HepG2 (cell line): ENCODE results near the gene AP3B1. TPM values are rescaled to one million over a fixed set of nuclear protein-coding genes. Genes with fewer than 3 reads are reported as not detected.

ENCODE experiments used
- ATAC-seq: fragments of 200-7000 bp; cut with Tn5 transposase; 3 replicates; pipeline ENCODE4 v1.9.1; 2020; ENCODE audit warnings: mild to moderate bottlenecking, moderate library complexity
- BruUV-seq: library from RNA; stranded (reverse); fragments of 400-500 nt; replicated peaks from 2 replicates; lab custom pipeline; 2021; lab: Mats Ljungman, UMichigan
- CTCF ChIA-PET: fragments of 300-600 bp; formaldehyde crosslinking; extraction: SDS; loops from one replicate; lab custom pipeline; 2021; ENCODE audit warnings: low total read pairs, inconsistent platforms, low intra/inter-chr PET ratio; lab: Yijun Ruan, JAX
- POLR2A ChIA-PET: fragments of 350-600 bp; sonication (Branson Sonifier 250); formaldehyde crosslinking; loops from one replicate; lab custom pipeline; 2020; ENCODE audit warnings: antibody characterized with exemption, inconsistent platforms; lab: Yijun Ruan, JAX
- DNase-seq: peaks from one replicate; pipeline ENCODE4 v3.0.0-alpha.2; 2015; ENCODE audit warnings: low spot score
- FAIRE-seq: peaks from 3 replicates; lab custom pipeline; 2011; peaks lifted over from hg19 to GRCh38; lab: Jason Lieb, UNC
- H2AFZ ChIP-seq: one replicate; pipeline ENCODE4 v1.6.1; 2011; ENCODE audit warnings: low read length, inconsistent platforms
- H3K27ac ChIP-seq: fragments of 300-600 bp; 3 replicates; pipeline ENCODE4 v1.8.0; 2011; ENCODE audit warnings: mixed run types, mild to moderate bottlenecking, mixed read lengths, low read length, inconsistent platforms; ENCODE audit not compliant: insufficient read depth; ENCODE audit errors: extremely low read length
- H3K27me3 ChIP-seq, 2 experiments: fragments of 200-600 bp in 1 of 2; 2 replicates in 1 of 2; 3 replicates in 1 of 2; pipeline versions ENCODE4 v1.6.0 to v1.8.0; 2011; ENCODE audit warnings: low read length in 2 of 2, mild to moderate bottlenecking in 2 of 2, moderate library complexity in 2 of 2, inconsistent platforms in 1 of 2; ENCODE audit not compliant: insufficient read depth in 2 of 2, control insufficient read depth in 1 of 2
- H3K36me3 ChIP-seq, 2 experiments: fragments of 200-600 bp in 1 of 2; replicated peaks in 1 of 2; 2 replicates in 1 of 2; 3 replicates in 1 of 2; pipeline versions ENCODE4 v1.5.1 to v1.8.0; 2011; ENCODE audit warnings: low read length in 2 of 2, inconsistent platforms in 1 of 2; ENCODE audit not compliant: insufficient read depth in 2 of 2, control insufficient read depth in 1 of 2
- H3K4me1 ChIP-seq: 2 replicates; pipeline ENCODE4 v1.5.1; 2012; ENCODE audit warnings: low read length, inconsistent platforms; ENCODE audit not compliant: insufficient read depth
- H3K4me2 ChIP-seq: 2 replicates; pipeline ENCODE4 v1.6.0; 2011; ENCODE audit warnings: low read depth, low read length, inconsistent platforms
- H3K4me3 ChIP-seq, 3 experiments: fragments of 200-600 bp in 1 of 3; sonication (generic), shearing (Covaris generic) in 1 of 3; replicated peaks in 1 of 3; 2 replicates each; pipeline ENCODE4 v1.5.1; 2011 to 2016; ENCODE audit warnings: low read length in 3 of 3, inconsistent platforms in 2 of 3, low read depth in 2 of 3, mild to moderate bottlenecking in 2 of 3, control low read depth in 1 of 3, mixed read lengths in 1 of 3; ENCODE audit not compliant: insufficient read depth in 1 of 3
- H3K79me2 ChIP-seq: one replicate; pipeline ENCODE4 v1.6.1; 2011; ENCODE audit warnings: low read length, inconsistent platforms; ENCODE audit not compliant: insufficient read depth
- H3K9ac ChIP-seq: 2 replicates; pipeline ENCODE4 v1.6.0; 2011; ENCODE audit warnings: mild to moderate bottlenecking, low read depth, low read length, inconsistent platforms; ENCODE audit not compliant: insufficient read depth
- H3K9me3 ChIP-seq: 2 replicates; pipeline ENCODE4 v1.5.1; 2012; ENCODE audit warnings: mild to moderate bottlenecking, low read length
- H4K20me1 ChIP-seq: 2 replicates; pipeline ENCODE4 v1.6.0; 2011; ENCODE audit warnings: inconsistent platforms, mild to moderate bottlenecking, low read length, moderate library complexity; ENCODE audit not compliant: insufficient read depth
- FOSL1 ChIP-seq: sonication (generic); formaldehyde crosslinking; IDR thresholded peaks from 2 replicates; pipeline ENCODE4 v1.9.0; 2021; ENCODE audit warnings: missing genetic modification reagents, borderline replicate concordance
- GATAD1 ChIP-seq: IDR thresholded peaks from 2 replicates; pipeline ENCODE4 v1.6.1; 2016; ENCODE audit warnings: missing genetic modification reagents, missing compliant biosample characterization
- HNF4G ChIP-seq, 2 experiments: sonication (generic) in 1 of 2; formaldehyde crosslinking in 1 of 2; IDR thresholded peaks; 2 replicates each; pipeline versions ENCODE4 v1.4.0 to v1.6.1; 2011 to 2020; ENCODE audit warnings: borderline replicate concordance in 2 of 2, low read depth in 2 of 2, mild to moderate bottlenecking in 2 of 2, low read length in 1 of 2, missing genetic modification reagents in 1 of 2, moderate library complexity in 1 of 2
- KAT2B ChIP-seq: fragments of 150-350 bp; IDR thresholded peaks from 2 replicates; pipeline ENCODE4 v1.6.1; 2014; ENCODE audit warnings: low read depth, low read length, borderline replicate concordance
- NRL ChIP-seq: sonication (generic); formaldehyde crosslinking; IDR thresholded peaks from 2 replicates; pipeline ENCODE4 v1.5.0; 2020; ENCODE audit warnings: missing genetic modification reagents, mild to moderate bottlenecking, moderate library complexity, borderline replicate concordance
- ONECUT2 ChIP-seq: sonication (generic); formaldehyde crosslinking; IDR thresholded peaks from 2 replicates; pipeline ENCODE4 v1.4.0; 2020; ENCODE audit warnings: missing genetic modification reagents
- THAP11 ChIP-seq: IDR thresholded peaks from 2 replicates; pipeline ENCODE4 v1.6.1; 2016; ENCODE audit warnings: missing biosample characterization, missing genetic modification reagents
- ZNF274 ChIP-seq: sonication (generic); formaldehyde crosslinking; IDR thresholded peaks from 2 replicates; pipeline ENCODE4 v1.5.1; 2020; ENCODE audit warnings: mild to moderate bottlenecking, missing genetic modification reagents
- ZNF431 ChIP-seq: sonication (generic); formaldehyde crosslinking; IDR thresholded peaks from 2 replicates; pipeline ENCODE4 v1.9.0; 2022; ENCODE audit warnings: missing genetic modification reagents, low read depth, mild to moderate bottlenecking, borderline replicate concordance
- ZNF761 ChIP-seq: sonication (generic); formaldehyde crosslinking; conservative IDR thresholded peaks from 2 replicates; pipeline ENCODE4 v1.4.0; 2020; ENCODE audit warnings: mild to moderate bottlenecking, missing genetic modification reagents
- ZNF83 ChIP-seq: sonication (generic); formaldehyde crosslinking; IDR thresholded peaks from 2 replicates; pipeline ENCODE4 v1.4.0; 2020; ENCODE audit warnings: missing genetic modification reagents, mild to moderate bottlenecking, borderline replicate concordance
- WGBS: methylation state at CpG from one replicate; pipeline ENCODE4 v1.1.6; 2017; ENCODE audit warnings: low lambda C conversion rate; 5-methylcytosine and 5-hydroxymethylcytosine counted together
- in situ Hi-C: cut with HindIII; loops from 2 replicates; pipeline ENCODE4 v1.10.0; 2017; ENCODE audit warnings: low pct_unique_long_range_greater_than_20kb; ENCODE audit not compliant: extremely low pct_ligation_motif_present
- intact Hi-C: fragments of 100-400 bp; cut with micrococcal nuclease; formaldehyde crosslinking; loops from one replicate; pipeline ENCODE4 v1.10.0; 2022; ENCODE audit not compliant: unreplicated experiment
- polyA plus RNA-seq, 8 experiments: library from polyadenylated mRNA; depleted of rRNA in 3 of 8; stranded (reverse) in 7 of 8; unstranded in 1 of 8; fragments of >200 nt; fragmentation: Illumina TruSeq in 4 of 8; extraction: Trizol in 4 of 8; gene quantifications; 2 replicates each; pipeline versions ENCODE4 v1.2.1 to v1.2.3, GENCODE V29; 2011 to 2016; ENCODE audit warnings: low read depth in 4 of 8, missing spikeins in 1 of 8, mixed read lengths in 1 of 8; ENCODE audit not compliant: insufficient read depth in 1 of 8
- total RNA-seq, 5 experiments: library from RNA; depleted of rRNA; stranded (reverse); fragments of >200 nt; fragmentation: Illumina TruSeq; extraction: Trizol; gene quantifications; 2 replicates each; pipeline ENCODE4 v1.2.3, GENCODE V29; 2016; ENCODE audit warnings: low read depth in 1 of 5
- TF ChIP-seq, protein P1 (sequence below): sonication (generic); formaldehyde crosslinking; IDR thresholded peaks from 2 replicates; pipeline ENCODE4 v1.5.1; 2020; ENCODE audit warnings: missing genetic modification reagents, mild to moderate bottlenecking, borderline replicate concordance

Gene AP3B1
- total and polyA plus RNA-seq, 2 of the 13 experiments (the other 11 are each of a cell fraction or from before 2014, with no cell fraction given), result 37.7 to 51.2 TPM

DNA sequence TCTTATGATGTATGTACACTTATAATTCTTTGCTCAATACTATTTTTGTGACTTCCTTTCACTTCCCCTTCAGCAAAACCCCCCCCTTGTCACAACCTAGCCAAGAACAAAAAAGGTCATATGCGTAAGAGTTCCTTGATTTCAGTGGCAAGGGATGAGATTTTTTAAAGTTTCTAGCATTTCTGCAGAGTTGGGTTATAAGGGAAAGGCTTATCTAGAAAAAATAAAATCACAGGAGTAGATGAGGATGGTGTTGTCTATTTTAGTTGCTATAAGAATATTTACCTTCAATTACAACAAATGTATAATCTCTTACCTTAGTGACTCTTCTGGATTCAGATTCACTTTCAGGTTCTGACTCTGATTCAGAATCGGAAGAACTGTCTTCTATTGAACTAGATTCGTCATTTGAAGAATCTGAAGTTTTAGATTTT lies 184.6 kb downstream of the AP3B1 start:
- Histone ChIP-seq H3K9ac (no peak overlapping the region), H3K4me3 (no peak overlapping the region), H3K79me2 (no peaks in the 10 kb centered on the region), H3K9me3 (no peaks in the 10 kb centered on the region), H3K36me3 (peaks cover 6 to 18% of the 10 kb centered on the region in 2 experiments), H3K27ac (no peak overlapping the region)
- no peak for DNase-seq
- BruUV-seq, result no TSS peak
- TF ChIP-seq, protein P1, sequence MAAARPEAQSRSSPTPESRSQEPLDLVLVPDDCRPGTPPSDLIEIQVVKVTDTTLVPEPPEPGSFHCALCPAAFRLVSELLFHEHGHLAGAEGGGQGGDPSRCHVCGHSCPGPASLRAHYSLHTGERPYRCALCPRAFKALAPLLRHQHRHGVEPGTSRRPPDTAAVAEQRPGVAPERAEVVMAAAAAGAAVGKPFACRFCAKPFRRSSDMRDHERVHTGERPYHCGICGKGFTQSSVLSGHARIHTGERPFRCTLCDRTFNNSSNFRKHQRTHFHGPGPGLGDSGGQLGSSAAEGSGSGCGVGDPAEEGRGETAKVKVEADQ (CRISPR knock-in tag), result no peak
- TF ChIP-seq ZNF274 (no peak), ONECUT2 (CRISPR knock-in tag) (no peak), NRL (CRISPR knock-in tag) (no peak), ZNF83 (CRISPR knock-in tag) (no peak), ZNF431 (no peak), FOSL1 (no peak), THAP11 (no peak), KAT2B (no peak), HNF4G (IDR thresholded peaks at IDR 0.05; ENCODE audit: borderline replicate concordance, low read depth, low read length) (no peak), HNF4G (CRISPR knock-in tag; IDR thresholded peaks at IDR 0.05; ENCODE audit: borderline replicate concordance, low read depth) (no peak), GATAD1 (CRISPR knock-in tag) (no peak), ZNF761 (no peak)
- TF ChIP-seq, all 625 proteins: peak for 0
- ChIA-PET POLR2A (no interaction called here), CTCF (no interaction called here)
- Histone ChIP-seq H3K27me3 (no peaks in the 10 kb centered on the region), H3K4me2 (no peak overlapping the region), H4K20me1 (no peaks in the 10 kb centered on the region), H3K4me1 (no peaks in the 10 kb centered on the region), H2AFZ (no peak overlapping the region)
- no peak for FAIRE-seq
- WGBS, result 98% methylated on average over 3 of the region's 3 CpGs
- in situ Hi-C loops, result no loop called here
- no peak for ATAC-seq
- intact Hi-C loops, result no loop called here
